LNCAP (cell line): ENCODE data around the gene SH3RF1.

ENCODE experiments used
- TF ChIP-seq, protein P1 (sequence below): fragments of 450-650 bp; IDR thresholded peaks from 2 replicates; pipeline ENCODE4 v1.5.1; 2017; ENCODE audit warnings: mild to moderate bottlenecking

The SH3RF1 gene

GRCh38 chr4:169198167-169198566, 72.6 kb downstream of the SH3RF1 start:
- TF ChIP-seq, protein P1, sequence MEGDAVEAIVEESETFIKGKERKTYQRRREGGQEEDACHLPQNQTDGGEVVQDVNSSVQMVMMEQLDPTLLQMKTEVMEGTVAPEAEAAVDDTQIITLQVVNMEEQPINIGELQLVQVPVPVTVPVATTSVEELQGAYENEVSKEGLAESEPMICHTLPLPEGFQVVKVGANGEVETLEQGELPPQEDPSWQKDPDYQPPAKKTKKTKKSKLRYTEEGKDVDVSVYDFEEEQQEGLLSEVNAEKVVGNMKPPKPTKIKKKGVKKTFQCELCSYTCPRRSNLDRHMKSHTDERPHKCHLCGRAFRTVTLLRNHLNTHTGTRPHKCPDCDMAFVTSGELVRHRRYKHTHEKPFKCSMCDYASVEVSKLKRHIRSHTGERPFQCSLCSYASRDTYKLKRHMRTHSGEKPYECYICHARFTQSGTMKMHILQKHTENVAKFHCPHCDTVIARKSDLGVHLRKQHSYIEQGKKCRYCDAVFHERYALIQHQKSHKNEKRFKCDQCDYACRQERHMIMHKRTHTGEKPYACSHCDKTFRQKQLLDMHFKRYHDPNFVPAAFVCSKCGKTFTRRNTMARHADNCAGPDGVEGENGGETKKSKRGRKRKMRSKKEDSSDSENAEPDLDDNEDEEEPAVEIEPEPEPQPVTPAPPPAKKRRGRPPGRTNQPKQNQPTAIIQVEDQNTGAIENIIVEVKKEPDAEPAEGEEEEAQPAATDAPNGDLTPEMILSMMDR: no peak

DNA sequence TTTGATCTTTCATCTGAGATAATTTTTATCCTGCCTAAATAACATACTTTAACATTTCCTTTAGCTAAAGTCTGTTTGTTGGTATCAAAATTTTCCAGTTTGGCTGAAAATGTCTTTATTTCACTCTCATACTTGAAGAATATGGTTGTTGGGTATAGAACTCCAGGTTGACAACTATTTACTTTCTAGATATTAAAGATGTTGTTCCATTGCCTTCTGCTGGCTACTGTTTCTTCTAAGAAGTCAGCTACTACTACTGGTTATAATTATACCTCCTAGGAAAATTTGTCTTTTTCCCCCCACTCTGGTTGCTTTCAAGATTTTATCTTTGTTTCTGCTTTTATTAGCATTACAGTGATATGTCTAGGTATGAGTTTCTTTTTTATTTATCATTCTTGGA, 75.7 kb downstream of the SH3RF1 start:
- TF ChIP-seq, protein P1: no peak

GRCh38 chr4:169189372-169189771, 81.4 kb downstream of the SH3RF1 start:
- TF ChIP-seq, protein P1: no peak

- TF ChIP-seq, protein P1: no peak
These were observed 82.6 kb downstream of the SH3RF1 start for GRCh38 chr4:169188204-169188603.

GRCh38 chr4:169185133-169185956, 85.4 kb downstream of the SH3RF1 start:
- TF ChIP-seq, protein P1: no peak

- TF ChIP-seq, protein P1: no peak
These were observed 86.1 kb downstream of the SH3RF1 start for GRCh38 chr4:169184686-169185085.

GRCh38 chr4:169184236-169184635, 86.5 kb downstream of the SH3RF1 start:
- TF ChIP-seq, protein P1: no peak
